Mammary epithelial cell (primary cell): ENCODE measurements around the gene ENDOV.

ENCODE experiments used
- EZH2 ChIP-seq: IDR thresholded peaks from 2 replicates; pipeline ENCODE4 v1.6.1; 2012; ENCODE audit warnings: low read length, inconsistent platforms, borderline replicate concordance
- TF ChIP-seq, protein P1 (sequence below), 2 donors: IDR thresholded peaks in 1 of 2; conservative IDR thresholded peaks in 1 of 2; 2 replicates each; pipeline ENCODE4 v1.5.1; 2011 to 2012; ENCODE audit warnings: inconsistent platforms in 2 of 2, low read length in 2 of 2, mild to moderate bottlenecking in 2 of 2, control low read depth in 1 of 2, low read depth in 1 of 2; ENCODE audit not compliant: insufficient read depth in 1 of 2; ENCODE audit errors: extremely low read depth in 1 of 2

DNA sequence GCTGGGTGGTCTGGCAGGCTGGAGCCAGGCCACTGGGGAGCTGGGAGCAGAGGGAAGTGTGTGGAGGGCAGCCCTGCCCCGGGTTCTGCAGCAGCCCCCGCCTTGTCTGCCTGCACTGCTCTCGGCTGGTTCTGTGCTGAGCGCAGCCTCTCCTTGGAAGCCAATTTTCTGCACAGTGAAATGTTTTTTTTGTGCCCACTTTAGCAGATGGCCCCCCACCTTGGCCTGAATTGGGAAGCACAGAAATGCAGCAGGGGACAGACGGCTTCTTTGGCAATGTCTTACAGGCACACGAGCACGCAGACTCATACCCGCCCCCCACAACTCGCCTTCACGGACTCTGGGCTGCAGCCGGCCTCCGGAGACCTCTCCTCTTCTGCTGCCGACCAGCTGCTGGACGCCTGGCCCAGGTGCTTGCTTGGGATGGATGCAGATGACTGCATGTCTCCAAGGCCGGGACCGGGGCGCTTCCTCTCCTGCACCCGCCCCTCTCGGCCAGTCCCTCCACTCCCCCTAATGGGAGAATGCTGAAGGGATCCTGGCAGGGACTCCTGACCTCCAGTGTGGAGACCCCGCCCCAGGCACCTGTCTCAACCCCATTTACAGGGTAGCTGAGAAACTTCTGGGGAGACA is 46.7 kb downstream of the ENDOV start:
- TF ChIP-seq, protein P1, sequence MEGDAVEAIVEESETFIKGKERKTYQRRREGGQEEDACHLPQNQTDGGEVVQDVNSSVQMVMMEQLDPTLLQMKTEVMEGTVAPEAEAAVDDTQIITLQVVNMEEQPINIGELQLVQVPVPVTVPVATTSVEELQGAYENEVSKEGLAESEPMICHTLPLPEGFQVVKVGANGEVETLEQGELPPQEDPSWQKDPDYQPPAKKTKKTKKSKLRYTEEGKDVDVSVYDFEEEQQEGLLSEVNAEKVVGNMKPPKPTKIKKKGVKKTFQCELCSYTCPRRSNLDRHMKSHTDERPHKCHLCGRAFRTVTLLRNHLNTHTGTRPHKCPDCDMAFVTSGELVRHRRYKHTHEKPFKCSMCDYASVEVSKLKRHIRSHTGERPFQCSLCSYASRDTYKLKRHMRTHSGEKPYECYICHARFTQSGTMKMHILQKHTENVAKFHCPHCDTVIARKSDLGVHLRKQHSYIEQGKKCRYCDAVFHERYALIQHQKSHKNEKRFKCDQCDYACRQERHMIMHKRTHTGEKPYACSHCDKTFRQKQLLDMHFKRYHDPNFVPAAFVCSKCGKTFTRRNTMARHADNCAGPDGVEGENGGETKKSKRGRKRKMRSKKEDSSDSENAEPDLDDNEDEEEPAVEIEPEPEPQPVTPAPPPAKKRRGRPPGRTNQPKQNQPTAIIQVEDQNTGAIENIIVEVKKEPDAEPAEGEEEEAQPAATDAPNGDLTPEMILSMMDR (conservative IDR thresholded peaks at IDR 0.05 in 1 of 2, IDR thresholded peaks at IDR 0.05 in 1 of 2; ENCODE audit: extremely low read depth in 1 of 2, insufficient read depth in 1 of 2, low read depth in 1 of 2, low read length in 2 of 2) = no peak
- TF ChIP-seq EZH2 = no peak
